Vagina (tissue), 2 donors: ENCODE results near the gene PPP1R3E.

Experiments used
- CTCF ChIP-seq, 3 experiments: fragments of 450-650 bp in 2 of 3; fragments of 200-600 bp in 1 of 3; sonication (generic) in 1 of 3; IDR thresholded peaks; one replicate each; pipeline ENCODE4 v1.5.1; 2017 to 2019; ENCODE audit warnings: antibody characterized with exemption in 3 of 3, mild to moderate bottlenecking in 2 of 3, moderate library complexity in 2 of 3
- POLR2A ChIP-seq, 2 donors: fragments of 450-650 bp; IDR thresholded peaks; one replicate each; pipeline ENCODE4 v1.6.1; 2017; ENCODE audit warnings: antibody characterized with exemption in 2 of 2, mild to moderate bottlenecking in 2 of 2, moderate library complexity in 2 of 2
- POLR2AphosphoS5 ChIP-seq, 2 donors: sonication (generic); formaldehyde crosslinking; IDR thresholded peaks; one replicate each; pipeline ENCODE4 v1.9.0; 2017; ENCODE audit warnings: antibody characterized with exemption in 2 of 2, mild to moderate bottlenecking in 2 of 2, low read depth in 1 of 2; ENCODE audit not compliant: insufficient read depth in 1 of 2

GRCh38 chr14:23249824-23250223 lies 52.8 kb downstream of the PPP1R3E start:
- TF ChIP-seq CTCF (IDR thresholded peaks at IDR 0.05) = no peak
- TF ChIP-seq POLR2AphosphoS5 (IDR thresholded peaks at IDR 0.05; ENCODE audit: insufficient read depth in 1 of 2, low read depth in 1 of 2) = no peak
- no peak for TF ChIP-seq POLR2A (IDR thresholded peaks at IDR 0.05)
